BE2C (cell line): ENCODE measurements around the gene PTP4A2.
"Not testable (repeated sequence)": the region's sequence is repeated elsewhere in the genome, so short reads cannot be mapped to it uniquely, and the experiment has no call there.

ENCODE experiments used
- DNase-seq: peaks from one replicate; pipeline ENCODE4 v3.0.0-alpha.2; 2020
- H3K27me3 ChIP-seq: fragments of 250-450 bp; sonication (Bioruptor Pico); 2 replicates; pipeline ENCODE4 v1.5.1; 2020; ENCODE audit warnings: mild to moderate bottlenecking
- H3K36me3 ChIP-seq: fragments of 250-450 bp; sonication (Bioruptor Pico); 2 replicates; pipeline ENCODE4 v1.5.1; 2020; ENCODE audit warnings: mild to moderate bottlenecking
- H3K4me1 ChIP-seq: fragments of 250-450 bp; sonication (Bioruptor Pico); 2 replicates; pipeline ENCODE4 v1.5.1; 2020
- H3K4me3 ChIP-seq: 2 replicates; pipeline ENCODE4 v1.5.1; 2011; ENCODE audit warnings: low read depth, low read length
- H3K9me3 ChIP-seq: fragments of 250-450 bp; sonication (Bioruptor Pico); 2 replicates; pipeline ENCODE4 v1.5.1; 2020
- CTCF ChIP-seq: IDR thresholded peaks from 2 replicates; pipeline ENCODE4 v1.5.1; 2012; ENCODE audit warnings: mild to moderate bottlenecking, low read depth, low read length

Gene PTP4A2

GRCh38 chr1:31897526-31898100 is 40.6 kb downstream of the PTP4A2 start:
- TF ChIP-seq CTCF = no peak
- Histone ChIP-seq H3K4me3 (no peak overlapping the region), H3K27me3 (no peaks in the 10 kb centered on the region), H3K9me3 (no peaks in the 10 kb centered on the region), H3K4me1 (no peaks in the 10 kb centered on the region), H3K36me3 (no peaks in the 10 kb centered on the region)
- peak; percentile 7 for DNase-seq

GRCh38 chr1:31895474-31896198 is 42.5 kb downstream of the PTP4A2 start:
- not testable (repeated sequence) for H3K4me1 ChIP-seq, H3K27me3 ChIP-seq, H3K4me3 ChIP-seq, H3K9me3 ChIP-seq, DNase-seq, H3K36me3 ChIP-seq

GRCh38 chr1:31891280-31891679 is 46.9 kb downstream of the PTP4A2 start:
- H3K36me3 ChIP-seq = no peaks in the 10 kb centered on the region
- no peaks in the 10 kb centered on the region for H3K27me3 ChIP-seq
- TF ChIP-seq CTCF = no peak
- no peak for DNase-seq
- no peaks in the 10 kb centered on the region for H3K9me3 ChIP-seq
- no peaks in the 10 kb centered on the region for H3K4me1 ChIP-seq
- H3K4me3 ChIP-seq = no peak overlapping the region

GRCh38 chr1:31888291-31888690 is 49.9 kb downstream of the PTP4A2 start:
- Histone ChIP-seq H3K4me3 (no peak overlapping the region), H3K36me3 (no peaks in the 10 kb centered on the region), H3K9me3 (no peaks in the 10 kb centered on the region), H3K27me3 (no peaks in the 10 kb centered on the region), H3K4me1 (no peaks in the 10 kb centered on the region)
- no peak for DNase-seq
- TF ChIP-seq CTCF = no peak

GRCh38 chr1:31886866-31887265 is 51.3 kb downstream of the PTP4A2 start:
- no peak for DNase-seq
- Histone ChIP-seq H3K9me3 (no peaks in the 10 kb centered on the region), H3K27me3 (no peaks in the 10 kb centered on the region), H3K36me3 (no peaks in the 10 kb centered on the region), H3K4me3 (no peak overlapping the region), H3K4me1 (no peaks in the 10 kb centered on the region)
- no peak for TF ChIP-seq CTCF

- no peak for TF ChIP-seq CTCF
- Histone ChIP-seq H3K4me1 (no peaks in the 10 kb centered on the region), H3K27me3 (no peaks in the 10 kb centered on the region), H3K4me3 (no peak overlapping the region), H3K9me3 (no peaks in the 10 kb centered on the region), H3K36me3 (no peaks in the 10 kb centered on the region)
- no peak for DNase-seq
Observed at GRCh38 chr1:31885851-31886250, 52.3 kb downstream of the PTP4A2 start.
